ENCODE measurements around the gene OSTC.
"Not testable (repeated sequence)": the region's sequence is repeated elsewhere in the genome, so short reads cannot be mapped to it uniquely, and the experiment has no call there.

The OSTC gene

DNA sequence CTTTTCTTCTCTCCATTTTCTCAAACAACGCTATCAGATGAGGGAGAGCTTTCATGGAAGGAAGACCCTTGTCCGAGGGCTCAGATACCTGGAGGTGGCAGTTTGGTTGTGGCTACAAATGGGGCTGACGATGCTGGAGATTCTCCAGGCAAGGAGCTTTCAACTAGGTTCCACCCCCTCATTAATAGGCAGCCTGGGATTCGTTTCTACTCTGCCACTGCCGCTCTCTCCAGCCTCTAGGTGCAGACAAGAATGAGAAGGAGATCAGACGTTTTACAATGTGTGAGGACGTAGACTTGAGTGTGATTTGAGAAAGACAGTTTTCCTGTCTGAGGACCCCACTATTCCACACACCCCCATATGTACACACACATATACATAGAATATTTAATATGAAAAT, 59.3 kb downstream of the OSTC start:
- DNase-seq, result no peak
- no peaks in the 10 kb centered on the region for H3K4me1 ChIP-seq (ENCODE audit: low read length)
- no peak overlapping the region for H3K27ac ChIP-seq (ENCODE audit: low read length)
- no peak overlapping the region for H3K9ac ChIP-seq (ENCODE audit: low read length)
- H3K79me2 ChIP-seq (ENCODE audit: low read length), result no peaks in the 10 kb centered on the region
- no peak overlapping the region for H3K4me3 ChIP-seq (ENCODE audit: low read length)
- H3K36me3 ChIP-seq (replicated peaks; ENCODE audit: insufficient read depth, low read length), result no peaks in the 10 kb centered on the region
- H3K9me2 ChIP-seq (replicated peaks; ENCODE audit: insufficient read depth, low read length), result no peaks in the 10 kb centered on the region
- H3K9me3 ChIP-seq (replicated peaks; ENCODE audit: insufficient read depth, low read length), result no peaks in the 10 kb centered on the region
- H3K27me3 ChIP-seq (replicated peaks; ENCODE audit: insufficient read depth, low read length), result no peaks in the 10 kb centered on the region
- H2AFZ ChIP-seq (ENCODE audit: low read length), result no peak overlapping the region
- TF ChIP-seq EZH2 (optimal IDR thresholded peaks at IDR 0.05; ENCODE audit: low read depth, low read length), result no peak
- TF ChIP-seq CTCF (IDR thresholded peaks at IDR 0.05; ENCODE audit: low read length), result no peak
- TF ChIP-seq EZH2phosphoT487 (IDR thresholded peaks at IDR 0.05; ENCODE audit: low read length), result no peak
- H3K4me2 ChIP-seq (ENCODE audit: low read depth, low read length), result no peak overlapping the region
- H4K20me1 ChIP-seq (ENCODE audit: insufficient read depth, low read length), result no peaks in the 10 kb centered on the region
- H3F3A ChIP-seq (ENCODE audit: insufficient read depth, low read length), result no peaks in the 10 kb centered on the region

GRCh38 chr4:108710578-108710977, 60.2 kb downstream of the OSTC start:
- not testable (repeated sequence) for H3K27ac ChIP-seq (ENCODE audit: low read length); H3K9me3 ChIP-seq (replicated peaks; ENCODE audit: insufficient read depth, low read length); H3K27me3 ChIP-seq (replicated peaks; ENCODE audit: insufficient read depth, low read length); H3K36me3 ChIP-seq (replicated peaks; ENCODE audit: insufficient read depth, low read length); H4K20me1 ChIP-seq (ENCODE audit: insufficient read depth, low read length); H3F3A ChIP-seq (ENCODE audit: insufficient read depth, low read length); DNase-seq; H3K4me3 ChIP-seq (ENCODE audit: low read length); H2AFZ ChIP-seq (ENCODE audit: low read length); H3K9me2 ChIP-seq (replicated peaks; ENCODE audit: insufficient read depth, low read length); H3K4me1 ChIP-seq (ENCODE audit: low read length); H3K79me2 ChIP-seq (ENCODE audit: low read length); H3K9ac ChIP-seq (ENCODE audit: low read length); H3K4me2 ChIP-seq (ENCODE audit: low read depth, low read length)

DNA sequence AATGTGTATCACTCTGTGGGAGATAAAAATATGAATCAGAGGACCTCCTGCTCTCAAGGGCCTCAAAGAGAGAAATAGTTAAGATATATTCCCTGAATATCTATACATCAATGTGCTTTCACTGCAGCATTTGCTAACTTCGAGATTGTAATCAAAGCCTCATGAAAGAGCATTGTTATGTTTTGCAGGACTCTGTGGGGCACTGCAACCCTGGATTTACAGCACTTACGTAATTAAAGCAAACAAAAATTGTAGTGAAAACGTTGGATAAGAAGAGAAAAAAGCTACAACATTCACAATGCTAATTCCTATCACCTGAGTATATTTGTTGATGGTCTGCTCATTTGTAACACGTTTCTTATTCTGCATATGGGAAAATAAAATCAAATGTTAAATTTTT, 64.5 kb downstream of the OSTC start:
- TF ChIP-seq CTCF (IDR thresholded peaks at IDR 0.05; ENCODE audit: low read length) (no peak), EZH2 (optimal IDR thresholded peaks at IDR 0.05; ENCODE audit: low read depth, low read length) (no peak), EZH2phosphoT487 (IDR thresholded peaks at IDR 0.05; ENCODE audit: low read length) (no peak)
- H3K36me3 ChIP-seq (replicated peaks; ENCODE audit: insufficient read depth, low read length), result no peaks in the 10 kb centered on the region
- H3K79me2 ChIP-seq (ENCODE audit: low read length), result no peaks in the 10 kb centered on the region
- H3K4me1 ChIP-seq (ENCODE audit: low read length), result no peaks in the 10 kb centered on the region
- H3K27me3 ChIP-seq (replicated peaks; ENCODE audit: insufficient read depth, low read length), result no peaks in the 10 kb centered on the region
- no peak overlapping the region for H3K4me2 ChIP-seq (ENCODE audit: low read depth, low read length)
- no peak overlapping the region for H3K4me3 ChIP-seq (ENCODE audit: low read length)
- no peaks in the 10 kb centered on the region for H3K9me2 ChIP-seq (replicated peaks; ENCODE audit: insufficient read depth, low read length)
- no peaks in the 10 kb centered on the region for H4K20me1 ChIP-seq (ENCODE audit: insufficient read depth, low read length)
- no peaks in the 10 kb centered on the region for H3K9me3 ChIP-seq (replicated peaks; ENCODE audit: insufficient read depth, low read length)
- no peak overlapping the region for H3K9ac ChIP-seq (ENCODE audit: low read length)
- H2AFZ ChIP-seq (ENCODE audit: low read length), result no peak overlapping the region
- no peaks in the 10 kb centered on the region for H3F3A ChIP-seq (ENCODE audit: insufficient read depth, low read length)
- DNase-seq, result no peak
- H3K27ac ChIP-seq (ENCODE audit: low read length), result no peak overlapping the region

GRCh38 chr4:108716340-108716739, 65.9 kb downstream of the OSTC start:
- Histone ChIP-seq H3F3A (ENCODE audit: insufficient read depth, low read length) (no peaks in the 10 kb centered on the region), H3K36me3 (replicated peaks; ENCODE audit: insufficient read depth, low read length) (no peaks in the 10 kb centered on the region)

More at GRCh38 chr4:108716340-108716739, 65.9 kb downstream of the OSTC start:
- no peaks in the 10 kb centered on the region for H4K20me1 ChIP-seq (ENCODE audit: insufficient read depth, low read length)
- DNase-seq, result no peak
- H3K9me3 ChIP-seq (replicated peaks; ENCODE audit: insufficient read depth, low read length), result no peaks in the 10 kb centered on the region
- TF ChIP-seq EZH2 (optimal IDR thresholded peaks at IDR 0.05; ENCODE audit: low read depth, low read length), result no peak
- no peak for TF ChIP-seq CTCF (IDR thresholded peaks at IDR 0.05; ENCODE audit: low read length)
- TF ChIP-seq EZH2phosphoT487 (IDR thresholded peaks at IDR 0.05; ENCODE audit: low read length), result no peak
- no peak overlapping the region for H3K4me3 ChIP-seq (ENCODE audit: low read length)
- no peak overlapping the region for H3K27ac ChIP-seq (ENCODE audit: low read length)
- no peak overlapping the region for H3K4me2 ChIP-seq (ENCODE audit: low read depth, low read length)
- H3K27me3 ChIP-seq (replicated peaks; ENCODE audit: insufficient read depth, low read length), result no peaks in the 10 kb centered on the region
- no peak overlapping the region for H3K9ac ChIP-seq (ENCODE audit: low read length)
- no peaks in the 10 kb centered on the region for H3K9me2 ChIP-seq (replicated peaks; ENCODE audit: insufficient read depth, low read length)
- no peaks in the 10 kb centered on the region for H3K79me2 ChIP-seq (ENCODE audit: low read length)
- H2AFZ ChIP-seq (ENCODE audit: low read length), result no peak overlapping the region
- H3K4me1 ChIP-seq (ENCODE audit: low read length), result no peaks in the 10 kb centered on the region
